HEK293 (cell line): ENCODE measurements around the gene TESK2.

Experiments used
- CTCF ChIA-PET: fragments of 350-600 bp; formaldehyde crosslinking; extraction: SDS; loops from one replicate; lab custom pipeline; 2021; ENCODE audit warnings: antibody characterized with exemption; lab: Yijun Ruan, JAX
- POLR2A ChIA-PET: fragments of 300-600 bp; formaldehyde crosslinking; extraction: SDS; loops from one replicate; lab custom pipeline; 2020; ENCODE audit warnings: antibody characterized with exemption, inconsistent platforms; lab: Yijun Ruan, JAX
- H3K27ac ChIP-seq: fragments of 200-500 bp; sonication (Bioruptor generic); 2 replicates; pipeline ENCODE4 v1.5.1; 2014; ENCODE audit warnings: low read depth, low read length, control low read depth, inconsistent platforms; ENCODE audit errors: extremely low read depth
- H3K36me3 ChIP-seq, 2 experiments: fragments of 200-500 bp in 1 of 2; sonication (Bioruptor generic) in 1 of 2; 1 replicate in 1 of 2; 2 replicates in 1 of 2; pipeline ENCODE4 v1.5.1; 2014 to 2017; ENCODE audit warnings: inconsistent platforms in 2 of 2, low read length in 2 of 2; ENCODE audit not compliant: control insufficient read depth in 2 of 2, insufficient read depth in 1 of 2
- H3K4me1 ChIP-seq: fragments of 200-500 bp; sonication (Bioruptor generic); 2 replicates; pipeline ENCODE4 v1.5.1; 2014; ENCODE audit warnings: mild to moderate bottlenecking, low read length, inconsistent platforms; ENCODE audit not compliant: control insufficient read depth, insufficient read depth
- H3K4me3 ChIP-seq: 2 replicates; pipeline ENCODE4 v1.5.1; 2011; ENCODE audit warnings: low read depth, mild to moderate bottlenecking, control low read depth, low read length, moderate library complexity
- H3K9me3 ChIP-seq: fragments of 200-500 bp; sonication (Bioruptor generic); 2 replicates; pipeline ENCODE4 v1.5.1; 2014; ENCODE audit warnings: low read depth, low read length, inconsistent platforms; ENCODE audit not compliant: control insufficient read depth, insufficient read depth
- GFI1B ChIP-seq: fragments of 450-650 bp; formaldehyde crosslinking; IDR thresholded peaks from 2 replicates; pipeline ENCODE4 v1.5.1; 2016; ENCODE audit warnings: missing biosample characterization, missing genetic modification characterization
- GLI2 ChIP-seq: fragments of 450-650 bp; formaldehyde crosslinking; IDR thresholded peaks from 2 replicates; pipeline ENCODE4; 2017; ENCODE audit warnings: missing biosample characterization, missing genetic modification characterization, low read depth, borderline replicate concordance
- GLI4 ChIP-seq: fragments of 450-650 bp; formaldehyde crosslinking; IDR thresholded peaks from 2 replicates; pipeline ENCODE4 v1.5.1; 2016; ENCODE audit warnings: missing biosample characterization, missing genetic modification characterization
- GLIS1 ChIP-seq: fragments of 450-650 bp; formaldehyde crosslinking; IDR thresholded peaks from 2 replicates; pipeline ENCODE4 v1.5.1; 2016; ENCODE audit warnings: missing biosample characterization, missing genetic modification characterization
- GLIS2 ChIP-seq: fragments of 450-650 bp; formaldehyde crosslinking; IDR thresholded peaks from 2 replicates; pipeline ENCODE4 v1.5.1; 2016; ENCODE audit warnings: missing biosample characterization, missing genetic modification characterization
- TRIM28 ChIP-seq: IDR thresholded peaks from 2 replicates; pipeline ENCODE4 v1.6.1; 2011; ENCODE audit warnings: low read length, control low read depth, borderline replicate concordance
- ZBTB17 ChIP-seq: fragments of 450-650 bp; formaldehyde crosslinking; IDR thresholded peaks from 2 replicates; pipeline ENCODE4 v1.5.1; 2016; ENCODE audit warnings: missing biosample characterization, missing genetic modification characterization
- ZNF140 ChIP-seq: fragments of 450-650 bp; formaldehyde crosslinking; IDR thresholded peaks from 2 replicates; pipeline ENCODE4 v1.5.1; 2016; ENCODE audit warnings: missing biosample characterization, missing genetic modification characterization
- ZNF248 ChIP-seq: fragments of 450-650 bp; formaldehyde crosslinking; IDR thresholded peaks from 2 replicates; pipeline ENCODE4 v1.5.1; 2017; ENCODE audit warnings: missing biosample characterization, missing genetic modification characterization
- ZNF354C ChIP-seq: fragments of 450-650 bp; formaldehyde crosslinking; IDR thresholded peaks from 2 replicates; pipeline ENCODE4 v1.5.1; 2016; ENCODE audit warnings: missing biosample characterization, missing genetic modification characterization, low read depth, borderline replicate concordance
- ZNF394 ChIP-seq: fragments of 450-650 bp; formaldehyde crosslinking; IDR thresholded peaks from 2 replicates; pipeline ENCODE4 v1.5.1; 2016; ENCODE audit warnings: missing biosample characterization, missing genetic modification characterization, mild to moderate bottlenecking, moderate library complexity, borderline replicate concordance
- ZNF423 ChIP-seq: fragments of 450-650 bp; formaldehyde crosslinking; IDR thresholded peaks from 2 replicates; pipeline ENCODE4 v1.5.1; 2016; ENCODE audit warnings: missing biosample characterization, missing genetic modification characterization
- ZNF426 ChIP-seq: fragments of 450-650 bp; formaldehyde crosslinking; IDR thresholded peaks from 2 replicates; pipeline ENCODE4 v1.5.1; 2017; ENCODE audit warnings: missing biosample characterization, missing genetic modification characterization, mild to moderate bottlenecking, inconsistent platforms, moderate library complexity
- ZNF571 ChIP-seq: fragments of 450-650 bp; formaldehyde crosslinking; IDR thresholded peaks from 2 replicates; pipeline ENCODE4 v1.5.0; 2017; ENCODE audit warnings: missing biosample characterization, missing genetic modification characterization
- ZNF76 ChIP-seq: fragments of 450-650 bp; formaldehyde crosslinking; IDR thresholded peaks from 2 replicates; pipeline ENCODE4; 2016; ENCODE audit warnings: low read depth, missing biosample characterization, missing genetic modification characterization, borderline replicate concordance
- ZNF843 ChIP-seq: fragments of 450-650 bp; formaldehyde crosslinking; IDR thresholded peaks from 2 replicates; pipeline ENCODE4 v1.5.1; 2016; ENCODE audit warnings: missing biosample characterization, missing genetic modification characterization
- ZXDB ChIP-seq: fragments of 450-650 bp; formaldehyde crosslinking; IDR thresholded peaks from 2 replicates; pipeline ENCODE4 v1.5.1; 2016; ENCODE audit warnings: missing biosample characterization, missing genetic modification characterization
- TF ChIP-seq, protein P1 (sequence below): fragments of 450-650 bp; formaldehyde crosslinking; IDR thresholded peaks from 2 replicates; pipeline ENCODE4 v1.5.1; 2016; ENCODE audit warnings: missing biosample characterization, missing genetic modification characterization, borderline replicate concordance
- TF ChIP-seq, protein P2 (sequence below): fragments of 450-650 bp; formaldehyde crosslinking; IDR thresholded peaks from 2 replicates; pipeline ENCODE4 v1.5.1; 2017; ENCODE audit warnings: missing biosample characterization, missing genetic modification characterization

TESK2 gene

DNA sequence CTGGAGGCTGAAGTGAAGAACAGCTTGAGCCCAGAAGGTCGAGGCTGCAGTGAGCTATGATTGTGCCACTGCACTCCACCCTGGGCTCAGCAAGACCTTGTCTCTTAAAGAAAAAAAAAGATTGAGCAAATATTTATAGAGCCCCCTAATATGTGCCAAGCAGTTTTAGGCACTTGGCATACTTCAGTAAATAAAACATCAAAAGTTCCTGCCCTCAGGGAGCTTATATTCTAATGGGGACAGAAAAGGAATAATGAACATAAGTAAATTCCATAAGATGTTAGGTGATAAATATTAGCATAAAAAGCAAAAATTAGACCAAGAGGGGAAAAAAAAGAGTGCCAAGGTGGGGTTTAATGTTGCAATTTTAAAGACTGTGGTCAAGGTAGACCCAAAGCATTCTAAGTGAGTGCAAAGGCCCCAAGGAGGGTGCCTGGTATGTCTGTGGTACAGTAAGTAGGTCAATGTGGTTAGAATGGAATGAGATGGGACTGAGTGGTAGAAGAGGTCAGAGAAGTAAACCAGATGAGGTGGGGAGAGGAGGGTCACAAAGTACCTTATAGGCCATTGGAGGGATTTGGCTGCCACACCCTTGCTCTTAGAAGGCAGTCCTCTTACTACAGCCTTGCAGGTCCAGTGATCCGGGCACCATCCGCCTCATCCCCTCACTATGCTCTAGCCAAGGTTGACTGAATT, 153.2 kb downstream of the TESK2 start:
- Histone ChIP-seq H3K4me1 (no peaks in the 10 kb centered on the region), H3K4me3 (no peak overlapping the region), H3K36me3 (peaks cover 0 to 48% of the 10 kb centered on the region in 2 experiments; a peak in 1 of 3 replicates), H3K9me3 (no peaks in the 10 kb centered on the region), H3K27ac (no peak overlapping the region)
- TF ChIP-seq TRIM28: no peak
- no peak for TF ChIP-seq ZNF423 (tag by site-specific recombination)
- TF ChIP-seq ZXDB (tag by site-specific recombination): no peak
- TF ChIP-seq, protein P1, sequence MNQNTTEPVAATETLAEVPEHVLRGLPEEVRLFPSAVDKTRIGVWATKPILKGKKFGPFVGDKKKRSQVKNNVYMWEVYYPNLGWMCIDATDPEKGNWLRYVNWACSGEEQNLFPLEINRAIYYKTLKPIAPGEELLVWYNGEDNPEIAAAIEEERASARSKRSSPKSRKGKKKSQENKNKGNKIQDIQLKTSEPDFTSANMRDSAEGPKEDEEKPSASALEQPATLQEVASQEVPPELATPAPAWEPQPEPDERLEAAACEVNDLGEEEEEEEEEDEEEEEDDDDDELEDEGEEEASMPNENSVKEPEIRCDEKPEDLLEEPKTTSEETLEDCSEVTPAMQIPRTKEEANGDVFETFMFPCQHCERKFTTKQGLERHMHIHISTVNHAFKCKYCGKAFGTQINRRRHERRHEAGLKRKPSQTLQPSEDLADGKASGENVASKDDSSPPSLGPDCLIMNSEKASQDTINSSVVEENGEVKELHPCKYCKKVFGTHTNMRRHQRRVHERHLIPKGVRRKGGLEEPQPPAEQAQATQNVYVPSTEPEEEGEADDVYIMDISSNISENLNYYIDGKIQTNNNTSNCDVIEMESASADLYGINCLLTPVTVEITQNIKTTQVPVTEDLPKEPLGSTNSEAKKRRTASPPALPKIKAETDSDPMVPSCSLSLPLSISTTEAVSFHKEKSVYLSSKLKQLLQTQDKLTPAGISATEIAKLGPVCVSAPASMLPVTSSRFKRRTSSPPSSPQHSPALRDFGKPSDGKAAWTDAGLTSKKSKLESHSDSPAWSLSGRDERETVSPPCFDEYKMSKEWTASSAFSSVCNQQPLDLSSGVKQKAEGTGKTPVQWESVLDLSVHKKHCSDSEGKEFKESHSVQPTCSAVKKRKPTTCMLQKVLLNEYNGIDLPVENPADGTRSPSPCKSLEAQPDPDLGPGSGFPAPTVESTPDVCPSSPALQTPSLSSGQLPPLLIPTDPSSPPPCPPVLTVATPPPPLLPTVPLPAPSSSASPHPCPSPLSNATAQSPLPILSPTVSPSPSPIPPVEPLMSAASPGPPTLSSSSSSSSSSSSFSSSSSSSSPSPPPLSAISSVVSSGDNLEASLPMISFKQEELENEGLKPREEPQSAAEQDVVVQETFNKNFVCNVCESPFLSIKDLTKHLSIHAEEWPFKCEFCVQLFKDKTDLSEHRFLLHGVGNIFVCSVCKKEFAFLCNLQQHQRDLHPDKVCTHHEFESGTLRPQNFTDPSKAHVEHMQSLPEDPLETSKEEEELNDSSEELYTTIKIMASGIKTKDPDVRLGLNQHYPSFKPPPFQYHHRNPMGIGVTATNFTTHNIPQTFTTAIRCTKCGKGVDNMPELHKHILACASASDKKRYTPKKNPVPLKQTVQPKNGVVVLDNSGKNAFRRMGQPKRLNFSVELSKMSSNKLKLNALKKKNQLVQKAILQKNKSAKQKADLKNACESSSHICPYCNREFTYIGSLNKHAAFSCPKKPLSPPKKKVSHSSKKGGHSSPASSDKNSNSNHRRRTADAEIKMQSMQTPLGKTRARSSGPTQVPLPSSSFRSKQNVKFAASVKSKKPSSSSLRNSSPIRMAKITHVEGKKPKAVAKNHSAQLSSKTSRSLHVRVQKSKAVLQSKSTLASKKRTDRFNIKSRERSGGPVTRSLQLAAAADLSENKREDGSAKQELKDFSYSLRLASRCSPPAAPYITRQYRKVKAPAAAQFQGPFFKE: no peak
- no peak for TF ChIP-seq GLI4 (tag by site-specific recombination)
- no peak for TF ChIP-seq ZNF843 (tag by site-specific recombination)
- no peak for TF ChIP-seq GFI1B (tag by site-specific recombination)
- no peak for TF ChIP-seq GLIS1 (tag by site-specific recombination)
- TF ChIP-seq GLI2 (tag by site-specific recombination): no peak
- no peak for TF ChIP-seq ZNF354C (tag by site-specific recombination)
- TF ChIP-seq, protein P2, sequence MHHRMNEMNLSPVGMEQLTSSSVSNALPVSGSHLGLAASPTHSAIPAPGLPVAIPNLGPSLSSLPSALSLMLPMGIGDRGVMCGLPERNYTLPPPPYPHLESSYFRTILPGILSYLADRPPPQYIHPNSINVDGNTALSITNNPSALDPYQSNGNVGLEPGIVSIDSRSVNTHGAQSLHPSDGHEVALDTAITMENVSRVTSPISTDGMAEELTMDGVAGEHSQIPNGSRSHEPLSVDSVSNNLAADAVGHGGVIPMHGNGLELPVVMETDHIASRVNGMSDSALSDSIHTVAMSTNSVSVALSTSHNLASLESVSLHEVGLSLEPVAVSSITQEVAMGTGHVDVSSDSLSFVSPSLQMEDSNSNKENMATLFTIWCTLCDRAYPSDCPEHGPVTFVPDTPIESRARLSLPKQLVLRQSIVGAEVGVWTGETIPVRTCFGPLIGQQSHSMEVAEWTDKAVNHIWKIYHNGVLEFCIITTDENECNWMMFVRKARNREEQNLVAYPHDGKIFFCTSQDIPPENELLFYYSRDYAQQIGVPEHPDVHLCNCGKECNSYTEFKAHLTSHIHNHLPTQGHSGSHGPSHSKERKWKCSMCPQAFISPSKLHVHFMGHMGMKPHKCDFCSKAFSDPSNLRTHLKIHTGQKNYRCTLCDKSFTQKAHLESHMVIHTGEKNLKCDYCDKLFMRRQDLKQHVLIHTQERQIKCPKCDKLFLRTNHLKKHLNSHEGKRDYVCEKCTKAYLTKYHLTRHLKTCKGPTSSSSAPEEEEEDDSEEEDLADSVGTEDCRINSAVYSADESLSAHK: no peak
- no peak for TF ChIP-seq ZBTB17 (tag by site-specific recombination)
- TF ChIP-seq ZNF140 (tag by site-specific recombination): no peak
- no peak for TF ChIP-seq ZNF76 (tag by site-specific recombination)
- TF ChIP-seq ZNF248 (tag by site-specific recombination): no peak
- TF ChIP-seq GLIS2 (tag by site-specific recombination): no peak
- no peak for TF ChIP-seq ZNF394
- TF ChIP-seq ZNF571: no peak
- TF ChIP-seq ZNF426 (tag by site-specific recombination): no peak
- CTCF ChIA-PET: interaction anchor here (1.2 kb wide), 1 partner anchor 32 kb away, joined by 5 read pairs; no protein-coding TSS in a partner anchor
- POLR2A ChIA-PET: interaction anchor here (0.6 to 2.9 kb wide), 2 partner anchors 9 to 608 kb away, joined by 3 to 51 read pairs; partner anchors contain the start of gene HPDL
